PC-3 (cell line): ENCODE results near the gene ANK3. TPM values are rescaled to one million over a fixed set of nuclear protein-coding genes. Genes with fewer than 3 reads are reported as not detected.
A peak's percentile ranks its signal among the peaks of the same experiment; 100 is the strongest.

ENCODE experiments used
- ATAC-seq: fragments of 200-7000 bp; cut with Tn5 transposase; 2 replicates; pipeline ENCODE4 v1.9.1; 2020; ENCODE audit warnings: mild to moderate bottlenecking, moderate library complexity
- BruUV-seq: library from RNA; stranded (reverse); fragments of 400-500 nt; replicated peaks from 2 replicates; lab custom pipeline; 2021; lab: Mats Ljungman, UMichigan
- CTCF ChIA-PET: fragments of 300-600 bp; sonication (Branson Sonifier 250); formaldehyde crosslinking; loops from one replicate; lab custom pipeline; 2022; ENCODE audit warnings: antibody characterized with exemption; lab: Charles Lee
- POLR2A ChIA-PET: fragments of 300-600 bp; sonication (Branson Sonifier 250); formaldehyde crosslinking; loops from one replicate; lab custom pipeline; 2022; ENCODE audit warnings: antibody characterized with exemption; ENCODE audit not compliant: unreplicated experiment; lab: Charles Lee
- DNase-seq: peaks from one replicate; pipeline ENCODE4 v3.0.0-alpha.2; 2015
- H2AFZ ChIP-seq: fragments of 300-600 bp; sonication (generic); 2 replicates; pipeline ENCODE4 v1.6.0; 2016; ENCODE audit warnings: antibody characterized with exemption, low read length
- H3F3A ChIP-seq: fragments of 300-600 bp; sonication (generic); one replicate; pipeline ENCODE4 v1.6.0; 2017; ENCODE audit warnings: antibody characterized with exemption, low read length, control low read depth, mild to moderate bottlenecking; ENCODE audit not compliant: unreplicated experiment
- H3K27ac ChIP-seq: fragments of 300-600 bp; sonication (generic); 2 replicates; pipeline ENCODE4 v1.5.1; 2016; ENCODE audit warnings: mild to moderate bottlenecking, low read length
- H3K27me3 ChIP-seq: fragments of 300-600 bp; sonication (generic); 2 replicates; pipeline ENCODE4 v1.6.1; 2016; ENCODE audit warnings: low read length, mixed read lengths
- H3K36me3 ChIP-seq: fragments of 300-600 bp; sonication (generic); 2 replicates; pipeline ENCODE4 v1.6.1; 2016; ENCODE audit warnings: low read depth, mixed run types, low read length, mixed read lengths
- H3K4me1 ChIP-seq: fragments of 300-600 bp; sonication (generic); 2 replicates; pipeline ENCODE4 v1.5.1; 2016; ENCODE audit warnings: low read length; ENCODE audit not compliant: insufficient read depth
- H3K4me2 ChIP-seq: fragments of 300-600 bp; sonication (generic); 2 replicates; pipeline ENCODE4 v1.6.0; 2016; ENCODE audit warnings: low read length
- H3K4me3 ChIP-seq: fragments of 300-600 bp; sonication (generic); 2 replicates; pipeline ENCODE4 v1.5.1; 2016; ENCODE audit warnings: mild to moderate bottlenecking, low read length, mixed read lengths
- H3K79me2 ChIP-seq: fragments of 300-600 bp; sonication (generic); 2 replicates; pipeline ENCODE4 v1.6.1; 2017; ENCODE audit warnings: low read length, mixed read lengths
- H3K9ac ChIP-seq: fragments of 300-600 bp; sonication (generic); 2 replicates; pipeline ENCODE4 v1.6.0; 2016; ENCODE audit warnings: mild to moderate bottlenecking, low read length
- H3K9me2 ChIP-seq: fragments of 300-600 bp; sonication (generic); replicated peaks from 2 replicates; pipeline ENCODE4 v1.6.1; 2016; ENCODE audit warnings: mixed run types, low read length, mixed read lengths
- H3K9me3 ChIP-seq: fragments of 300-600 bp; sonication (generic); 2 replicates; pipeline ENCODE4 v1.6.1; 2016; ENCODE audit warnings: low read length, mixed read lengths
- H4K20me1 ChIP-seq: fragments of 300-600 bp; sonication (generic); 2 replicates; pipeline ENCODE4 v1.6.1; 2016; ENCODE audit warnings: low read length, mixed read lengths
- CTCF ChIP-seq: fragments of 300-600 bp; sonication (generic); conservative IDR thresholded peaks from 2 replicates; pipeline ENCODE4 v1.5.1; 2017; ENCODE audit warnings: antibody characterized with exemption, low read depth, mild to moderate bottlenecking, low read length
- EZH2 ChIP-seq: fragments of 300-600 bp; sonication (generic); IDR thresholded peaks from one replicate; pipeline ENCODE4 v1.6.1; 2017; ENCODE audit warnings: antibody characterized with exemption, mild to moderate bottlenecking, low read length; ENCODE audit not compliant: unreplicated experiment
- EZH2phosphoT487 ChIP-seq: fragments of 300-600 bp; sonication (generic); IDR thresholded peaks from 2 replicates; pipeline ENCODE4 v1.6.1; 2018; ENCODE audit warnings: mild to moderate bottlenecking, antibody characterized with exemption, low read length, borderline replicate concordance
- intact Hi-C: fragments of 100-400 bp; cut with micrococcal nuclease; formaldehyde crosslinking; loops from 2 replicates; pipeline ENCODE4 v1.9.0; 2023
- total RNA-seq: library from RNA; depleted of rRNA; stranded (reverse); fragments of >200 nt; gene quantifications from 2 replicates; pipeline ENCODE4 v1.2.3, GENCODE V29; 2014

ANK3 gene
- total RNA-seq, 1 experiment from 2014 or later = 29.5 TPM

GRCh38 chr10:60073781-60074656 lies 315.7 kb downstream of the ANK3 start:
- Histone ChIP-seq H3K9me3 (no peaks in the 10 kb centered on the region), H3K4me3 (no peak overlapping the region), H3K9ac (no peak overlapping the region), H3K27ac (no peak overlapping the region), H3K36me3 (peaks cover 4% of the 10 kb centered on the region), H3K27me3 (no peaks in the 10 kb centered on the region), H2AFZ (no peak overlapping the region), H3K79me2 (no peaks in the 10 kb centered on the region), H3K9me2 (no peaks in the 10 kb centered on the region), H3F3A (no peaks in the 10 kb centered on the region), H4K20me1 (no peaks in the 10 kb centered on the region), H3K4me1 (no peaks in the 10 kb centered on the region), H3K4me2 (no peak overlapping the region)
- no peak for ATAC-seq
- POLR2A ChIA-PET = no interaction called here
- intact Hi-C loops = no loop called here
- TF ChIP-seq CTCF = no peak
- no peak for TF ChIP-seq EZH2phosphoT487
- TF ChIP-seq EZH2 = no peak
- DNase-seq = no peak
- no TSS peak for BruUV-seq
- CTCF ChIA-PET = no interaction called here

- TF ChIP-seq EZH2phosphoT487 (no peak), CTCF (no peak), EZH2 (no peak)
- intact Hi-C loops = no loop called here
- no peaks in the 10 kb centered on the region for H3K9me2 ChIP-seq
- peaks cover 4% of the 10 kb centered on the region for H3K36me3 ChIP-seq
- H3K9ac ChIP-seq = no peak overlapping the region
- CTCF ChIA-PET = no interaction called here
- H4K20me1 ChIP-seq = no peaks in the 10 kb centered on the region
- no TSS peak for BruUV-seq
- no peaks in the 10 kb centered on the region for H3F3A ChIP-seq
- no peaks in the 10 kb centered on the region for H3K9me3 ChIP-seq
- no peak overlapping the region for H3K27ac ChIP-seq
- H3K4me2 ChIP-seq = no peak overlapping the region
- no peaks in the 10 kb centered on the region for H3K79me2 ChIP-seq
- ATAC-seq (no peak), DNase-seq (peak; percentile 24)
- no peak overlapping the region for H3K4me3 ChIP-seq
- POLR2A ChIA-PET = no interaction called here
- no peak overlapping the region for H2AFZ ChIP-seq
- H3K4me1 ChIP-seq = no peaks in the 10 kb centered on the region
- no peaks in the 10 kb centered on the region for H3K27me3 ChIP-seq
Observed at GRCh38 chr10:60073397-60073780, 316.3 kb downstream of the ANK3 start.

- no TSS peak for BruUV-seq
- ATAC-seq = no peak
- no peak for TF ChIP-seq EZH2
- no peak for TF ChIP-seq CTCF
- TF ChIP-seq EZH2phosphoT487 = no peak
- Histone ChIP-seq H3K4me2 (no peak overlapping the region), H3K4me3 (no peak overlapping the region), H3K9ac (no peak overlapping the region), H4K20me1 (no peaks in the 10 kb centered on the region), H3K4me1 (no peaks in the 10 kb centered on the region), H2AFZ (no peak overlapping the region), H3K9me3 (no peaks in the 10 kb centered on the region), H3K27ac (no peak overlapping the region), H3K36me3 (no peaks in the 10 kb centered on the region), H3F3A (no peaks in the 10 kb centered on the region), H3K79me2 (no peaks in the 10 kb centered on the region), H3K9me2 (no peaks in the 10 kb centered on the region), H3K27me3 (no peaks in the 10 kb centered on the region)
- DNase-seq = no peak
- ChIA-PET CTCF (no interaction called here), POLR2A (no interaction called here)
- intact Hi-C loops = no loop called here
Observed at GRCh38 chr10:60069311-60069710, 320.4 kb downstream of the ANK3 start.
